HepG2 (cell line): Measurements from ENCODE around the gene BRMS1. TPM values are rescaled to one million over a fixed set of nuclear protein-coding genes. Genes with fewer than 3 reads are reported as not detected.

Experiments used
- ATAC-seq: fragments of 200-7000 bp; cut with Tn5 transposase; 3 replicates; pipeline ENCODE4 v1.9.1; 2020; ENCODE audit warnings: mild to moderate bottlenecking, moderate library complexity
- BruUV-seq: library from RNA; stranded (reverse); fragments of 400-500 nt; replicated peaks from 2 replicates; lab custom pipeline; 2021; lab: Mats Ljungman, UMichigan
- CTCF ChIA-PET: fragments of 300-600 bp; formaldehyde crosslinking; extraction: SDS; loops from one replicate; lab custom pipeline; 2021; ENCODE audit warnings: low total read pairs, inconsistent platforms, low intra/inter-chr PET ratio; lab: Yijun Ruan, JAX
- POLR2A ChIA-PET: fragments of 350-600 bp; sonication (Branson Sonifier 250); formaldehyde crosslinking; loops from one replicate; lab custom pipeline; 2020; ENCODE audit warnings: antibody characterized with exemption, inconsistent platforms; lab: Yijun Ruan, JAX
- DNase-seq: peaks from one replicate; pipeline ENCODE4 v3.0.0-alpha.2; 2015; ENCODE audit warnings: low spot score
- FAIRE-seq: peaks from 3 replicates; lab custom pipeline; 2011; peaks lifted over from hg19 to GRCh38; lab: Jason Lieb, UNC
- H2AFZ ChIP-seq: one replicate; pipeline ENCODE4 v1.6.1; 2011; ENCODE audit warnings: low read length, inconsistent platforms
- H3K27ac ChIP-seq: fragments of 300-600 bp; 3 replicates; pipeline ENCODE4 v1.8.0; 2011; ENCODE audit warnings: mixed run types, mild to moderate bottlenecking, mixed read lengths, low read length, inconsistent platforms; ENCODE audit not compliant: insufficient read depth; ENCODE audit errors: extremely low read length
- H3K27me3 ChIP-seq, 2 experiments: fragments of 200-600 bp in 1 of 2; 2 replicates in 1 of 2; 3 replicates in 1 of 2; pipeline versions ENCODE4 v1.6.0 to v1.8.0; 2011; ENCODE audit warnings: low read length in 2 of 2, mild to moderate bottlenecking in 2 of 2, moderate library complexity in 2 of 2, inconsistent platforms in 1 of 2; ENCODE audit not compliant: insufficient read depth in 2 of 2, control insufficient read depth in 1 of 2
- H3K36me3 ChIP-seq, 2 experiments: fragments of 200-600 bp in 1 of 2; replicated peaks in 1 of 2; 2 replicates in 1 of 2; 3 replicates in 1 of 2; pipeline versions ENCODE4 v1.5.1 to v1.8.0; 2011; ENCODE audit warnings: low read length in 2 of 2, inconsistent platforms in 1 of 2; ENCODE audit not compliant: insufficient read depth in 2 of 2, control insufficient read depth in 1 of 2
- H3K4me1 ChIP-seq: 2 replicates; pipeline ENCODE4 v1.5.1; 2012; ENCODE audit warnings: low read length, inconsistent platforms; ENCODE audit not compliant: insufficient read depth
- H3K4me2 ChIP-seq: 2 replicates; pipeline ENCODE4 v1.6.0; 2011; ENCODE audit warnings: low read depth, low read length, inconsistent platforms
- H3K4me3 ChIP-seq, 3 experiments: fragments of 200-600 bp in 1 of 3; sonication (generic), shearing (Covaris generic) in 1 of 3; replicated peaks in 1 of 3; 2 replicates each; pipeline ENCODE4 v1.5.1; 2011 to 2016; ENCODE audit warnings: low read length in 3 of 3, inconsistent platforms in 2 of 3, low read depth in 2 of 3, mild to moderate bottlenecking in 2 of 3, control low read depth in 1 of 3, mixed read lengths in 1 of 3; ENCODE audit not compliant: insufficient read depth in 1 of 3
- H3K79me2 ChIP-seq: one replicate; pipeline ENCODE4 v1.6.1; 2011; ENCODE audit warnings: low read length, inconsistent platforms; ENCODE audit not compliant: insufficient read depth
- H3K9ac ChIP-seq: 2 replicates; pipeline ENCODE4 v1.6.0; 2011; ENCODE audit warnings: mild to moderate bottlenecking, low read depth, low read length, inconsistent platforms; ENCODE audit not compliant: insufficient read depth
- H3K9me3 ChIP-seq: 2 replicates; pipeline ENCODE4 v1.5.1; 2012; ENCODE audit warnings: mild to moderate bottlenecking, low read length
- H4K20me1 ChIP-seq: 2 replicates; pipeline ENCODE4 v1.6.0; 2011; ENCODE audit warnings: inconsistent platforms, mild to moderate bottlenecking, low read length, moderate library complexity; ENCODE audit not compliant: insufficient read depth
- ETV6 ChIP-seq: sonication (generic); formaldehyde crosslinking; conservative IDR thresholded peaks from 2 replicates; pipeline ENCODE4 v1.4.0; 2020; ENCODE audit warnings: missing genetic modification reagents
- SAP130 ChIP-seq: IDR thresholded peaks from 2 replicates; pipeline ENCODE4 v1.6.1; 2016; ENCODE audit warnings: low read depth
- ZNF335 ChIP-seq: sonication (generic); formaldehyde crosslinking; IDR thresholded peaks from 2 replicates; pipeline ENCODE4 v1.4.0; 2020; ENCODE audit warnings: missing genetic modification reagents
- ZNF777 ChIP-seq: sonication (generic); formaldehyde crosslinking; IDR thresholded peaks from 2 replicates; pipeline ENCODE4 v1.4.0; 2020; ENCODE audit warnings: missing genetic modification reagents
- ZZZ3 ChIP-seq: sonication (generic); formaldehyde crosslinking; IDR thresholded peaks from 2 replicates; pipeline ENCODE4 v1.4.0; 2020; ENCODE audit warnings: missing genetic modification reagents, mild to moderate bottlenecking, borderline replicate concordance
- WGBS: methylation state at CpG from one replicate; pipeline ENCODE4 v1.1.6; 2017; ENCODE audit warnings: low lambda C conversion rate; 5-methylcytosine and 5-hydroxymethylcytosine counted together
- in situ Hi-C: cut with HindIII; loops from 2 replicates; pipeline ENCODE4 v1.10.0; 2017; ENCODE audit warnings: low pct_unique_long_range_greater_than_20kb; ENCODE audit not compliant: extremely low pct_ligation_motif_present
- intact Hi-C: fragments of 100-400 bp; cut with micrococcal nuclease; formaldehyde crosslinking; loops from one replicate; pipeline ENCODE4 v1.10.0; 2022; ENCODE audit not compliant: unreplicated experiment
- polyA plus RNA-seq, 8 experiments: library from polyadenylated mRNA; depleted of rRNA in 3 of 8; stranded (reverse) in 7 of 8; unstranded in 1 of 8; fragments of >200 nt; fragmentation: Illumina TruSeq in 4 of 8; extraction: Trizol in 4 of 8; gene quantifications; 2 replicates each; pipeline versions ENCODE4 v1.2.1 to v1.2.3, GENCODE V29; 2011 to 2016; ENCODE audit warnings: low read depth in 4 of 8, missing spikeins in 1 of 8, mixed read lengths in 1 of 8; ENCODE audit not compliant: insufficient read depth in 1 of 8
- total RNA-seq, 5 experiments: library from RNA; depleted of rRNA; stranded (reverse); fragments of >200 nt; fragmentation: Illumina TruSeq; extraction: Trizol; gene quantifications; 2 replicates each; pipeline ENCODE4 v1.2.3, GENCODE V29; 2016; ENCODE audit warnings: low read depth in 1 of 5

Gene BRMS1
- total and polyA plus RNA-seq, 2 of the 13 experiments (the other 11 are each of a cell fraction or from before 2014, with no cell fraction given): 15.8 to 55.7 TPM

GRCh38 chr11:66323684-66324083 is 21.2 kb downstream of the BRMS1 start:
- Histone ChIP-seq H3K4me2 (no peak overlapping the region), H3K4me3 (no peak overlapping the region), H3K79me2 (no peaks in the 10 kb centered on the region), H3K27ac (no peak overlapping the region), H3K4me1 (peaks cover 59% of the 10 kb centered on the region), H4K20me1 (no peaks in the 10 kb centered on the region), H3K36me3 (no peaks in the 10 kb centered on the region), H3K9ac (no peak overlapping the region), H2AFZ (no peak overlapping the region), H3K9me3 (no peaks in the 10 kb centered on the region), H3K27me3 (peaks cover 0 to 24% of the 10 kb centered on the region in 2 experiments; a peak in 3 of 5 replicates)
- intact Hi-C loops (no loop called here), in situ Hi-C loops (no loop called here)
- BruUV-seq: no TSS peak
- FAIRE-seq (no peak), DNase-seq (no peak), ATAC-seq (no peak)
- POLR2A ChIA-PET: interaction anchor here (1.8 kb wide), 1 partner anchor 11 kb away, joined by 5 read pairs; no protein-coding TSS in a partner anchor
- 64% methylated on average over 1 of the region's 1 CpG for WGBS
- CTCF ChIA-PET: no interaction called here
- TF ChIP-seq ETV6 (CRISPR knock-in tag) (no peak), SAP130 (CRISPR knock-in tag) (no peak)

DNA sequence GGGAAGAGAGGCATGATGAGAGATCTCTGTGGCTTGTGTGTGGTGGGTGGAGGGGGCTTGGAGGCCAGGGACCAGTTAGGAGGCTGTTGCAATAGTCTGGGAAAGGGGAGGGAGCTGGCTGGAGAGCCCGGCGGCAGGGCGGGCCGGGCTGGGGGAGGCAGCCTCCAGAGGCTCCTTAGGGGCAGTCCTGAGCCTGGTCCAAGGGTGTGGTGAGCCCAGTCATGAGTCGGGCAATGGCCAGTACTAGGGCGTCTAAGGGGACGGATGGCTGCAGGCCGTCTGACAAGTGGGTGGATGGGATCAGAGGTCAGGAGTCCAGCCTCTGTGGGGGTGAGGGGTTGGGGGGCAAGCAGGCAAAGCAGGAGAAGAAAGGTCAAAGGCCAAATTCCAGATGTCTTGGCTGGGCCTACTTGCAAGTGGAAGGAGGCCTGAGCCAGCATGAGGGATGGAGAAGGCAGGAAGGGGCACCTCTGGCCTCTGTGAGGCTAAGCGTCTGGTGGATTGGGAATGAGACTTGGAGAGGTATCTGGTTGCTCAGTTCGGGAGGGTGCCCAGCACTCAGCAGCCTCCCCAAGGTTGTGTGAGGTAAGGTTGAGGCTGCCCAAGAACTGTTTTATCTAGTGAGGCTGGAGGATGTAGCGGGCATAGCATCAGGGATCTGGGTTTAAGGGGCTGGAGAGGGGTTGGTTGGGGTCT is 22.0 kb downstream of the BRMS1 start:
- 20% methylated on average over 8 of the region's 11 CpGs for WGBS
- Histone ChIP-seq H3K79me2 (no peaks in the 10 kb centered on the region), H3K36me3 (no peaks in the 10 kb centered on the region), H3K9me3 (no peaks in the 10 kb centered on the region), H2AFZ (no peak overlapping the region), H3K27me3 (peaks cover 0 to 24% of the 10 kb centered on the region in 2 experiments; a peak in 3 of 5 replicates), H3K4me1 (peaks cover 59% of the 10 kb centered on the region), H3K27ac (no peak overlapping the region), H3K9ac (no peak overlapping the region), H3K4me2 (0 out of 2 replicates have a peak overlapping the region, but pooled peaks have one; percentile 20)
- DNase-seq (no peak), ATAC-seq (no peak), FAIRE-seq (no peak)
- in situ Hi-C loops (no loop called here), intact Hi-C loops (no loop called here)
- CTCF ChIA-PET: interaction anchor here (1.2 to 2.2 kb wide), 2 partner anchors 11 to 100 kb away, joined by 6 to 24 read pairs; no protein-coding TSS in a partner anchor
- no TSS peak for BruUV-seq
- TF ChIP-seq ZZZ3 (no peak), ZNF777 (CRISPR knock-in tag) (0 out of 2 replicates have a peak, but pooled peaks have one; percentile 17), ZNF335 (CRISPR knock-in tag) (no peak)
- TF ChIP-seq, all 625 proteins: peak for 1
- Histone ChIP-seq H3K4me3 (no peak overlapping the region), H4K20me1 (no peaks in the 10 kb centered on the region)
- POLR2A ChIA-PET: interaction anchor here (0.7 kb wide), 1 partner anchor 11 kb away, joined by 4 read pairs; no protein-coding TSS in a partner anchor
